GM12878 (cell line): ENCODE data around the gene SLC22A24. TPM values are rescaled to one million over a fixed set of nuclear protein-coding genes. Genes with fewer than 3 reads are reported as not detected.

Source experiments
- ATAC-seq: fragments of 200-7000 bp; cut with Tn5 transposase; 3 replicates; pipeline ENCODE4 v1.9.1; 2020; ENCODE audit warnings: mild to moderate bottlenecking, moderate library complexity
- BruUV-seq: library from RNA; stranded (reverse); fragments of 400-500 nt; replicated peaks from 2 replicates; lab custom pipeline; 2021; lab: Mats Ljungman, UMichigan
- CTCF ChIA-PET: fragments of 300-600 bp; sonication (Branson Sonifier 250); formaldehyde crosslinking; extraction: SDS; loops from one replicate; lab custom pipeline; 2021; ENCODE audit warnings: inconsistent platforms; lab: Yijun Ruan, JAX
- POLR2A ChIA-PET: fragments of 350-600 bp; formaldehyde crosslinking; extraction: SDS; loops from one replicate; lab custom pipeline; 2021; ENCODE audit warnings: inconsistent platforms; lab: Charles Lee
- RAD21 ChIA-PET: fragments of 300-600 bp; sonication (Branson Sonifier 250); formaldehyde crosslinking; loops from one replicate; lab custom pipeline; 2023; ENCODE audit warnings: antibody characterized with exemption; ENCODE audit not compliant: unreplicated experiment; lab: Charles Lee
- SMC1A ChIA-PET: fragments of 300-600 bp; sonication (Branson Sonifier 250); formaldehyde crosslinking; loops from one replicate; lab custom pipeline; 2023; ENCODE audit not compliant: unreplicated experiment, uncharacterized antibody; lab: Charles Lee
- DNase-seq: peaks from one replicate; pipeline ENCODE4 v3.0.0-alpha.2; 2011; ENCODE audit warnings: low read depth, low spot score
- FAIRE-seq: peaks from 3 replicates; lab custom pipeline; 2011; peaks lifted over from hg19 to GRCh38; lab: Jason Lieb, UNC
- H2AFZ ChIP-seq: 2 replicates; pipeline ENCODE4 v1.6.0; 2011; ENCODE audit warnings: low read depth, low read length, control low read depth; ENCODE audit not compliant: control insufficient read depth
- H3K27ac ChIP-seq: 2 replicates; pipeline ENCODE4 v1.5.1; 2011; ENCODE audit warnings: control low read depth; ENCODE audit not compliant: control insufficient read depth, insufficient read depth
- H3K27me3 ChIP-seq, 2 experiments: replicated peaks in 1 of 2; 2 replicates each; pipeline versions ENCODE4 v1.6.0 to v1.6.1; 2011; ENCODE audit warnings: low read length in 1 of 2; ENCODE audit not compliant: control insufficient read depth in 2 of 2, insufficient read depth in 2 of 2
- H3K36me3 ChIP-seq, 2 experiments: 2 replicates each; pipeline ENCODE4 v1.5.1; 2011; ENCODE audit warnings: low read length in 1 of 2; ENCODE audit not compliant: control insufficient read depth in 2 of 2, insufficient read depth in 2 of 2
- H3K4me1 ChIP-seq: 2 replicates; pipeline ENCODE4 v1.6.1; 2011; ENCODE audit warnings: mild to moderate bottlenecking, low read length, moderate library complexity, mixed read lengths; ENCODE audit not compliant: control insufficient read depth, insufficient read depth
- H3K4me2 ChIP-seq: 2 replicates; pipeline ENCODE4 v1.6.0; 2011; ENCODE audit warnings: control low read depth; ENCODE audit not compliant: control insufficient read depth, insufficient read depth
- H3K4me3 ChIP-seq: fragments of 200-600 bp; sonication (generic); 2 replicates; pipeline ENCODE4 v1.5.1; 2016
- H3K79me2 ChIP-seq: 2 replicates; pipeline ENCODE4 v1.6.0; 2011; ENCODE audit warnings: low read length; ENCODE audit not compliant: control insufficient read depth, insufficient read depth
- H3K9ac ChIP-seq: 2 replicates; pipeline ENCODE4 v1.8.0; 2011; ENCODE audit warnings: low read length, control low read depth, mixed read lengths; ENCODE audit not compliant: control insufficient read depth, insufficient read depth
- H3K9me3 ChIP-seq: replicated peaks from 3 replicates; pipeline ENCODE4 v1.5.1; 2011; ENCODE audit warnings: mild to moderate bottlenecking, low read length; ENCODE audit not compliant: control insufficient read depth, insufficient read depth
- H4K20me1 ChIP-seq: 2 replicates; pipeline ENCODE4 v1.6.0; 2011; ENCODE audit not compliant: control insufficient read depth, insufficient read depth
- CHD4 ChIP-seq: fragments of 200-600 bp; sonication (generic); IDR thresholded peaks from 2 replicates; pipeline ENCODE4 v1.6.1; 2016; ENCODE audit warnings: mild to moderate bottlenecking
- FOXM1 ChIP-seq: IDR thresholded peaks from 2 replicates; pipeline ENCODE4 v1.6.1; 2012; ENCODE audit warnings: low read depth, mild to moderate bottlenecking, inconsistent platforms, low read length, moderate library complexity
- LARP7 ChIP-seq: fragments of 450-650 bp; IDR thresholded peaks from 2 replicates; pipeline ENCODE4 v1.6.1; 2017; ENCODE audit warnings: mild to moderate bottlenecking
- PAX8 ChIP-seq: fragments of 450-650 bp; IDR thresholded peaks from 2 replicates; pipeline ENCODE4 v1.6.1; 2017; ENCODE audit warnings: mild to moderate bottlenecking, moderate library complexity
- RCOR1 ChIP-seq: conservative IDR thresholded peaks from 2 replicates; pipeline ENCODE4 v1.6.1; 2012; ENCODE audit warnings: low read depth, low read length, improper control_type of control experiment
- WRNIP1 ChIP-seq: IDR thresholded peaks from 2 replicates; pipeline ENCODE4 v1.6.1; 2011; ENCODE audit warnings: low read depth, low read length, improper control_type of control experiment, borderline replicate concordance
- ZNF217 ChIP-seq: fragments of 450-650 bp; IDR thresholded peaks from 2 replicates; pipeline ENCODE4 v1.6.1; 2017; ENCODE audit warnings: antibody characterized with exemption, mild to moderate bottlenecking
- ZNF687 ChIP-seq: fragments of 450-650 bp; IDR thresholded peaks from 2 replicates; pipeline ENCODE4 v1.6.1; 2017; ENCODE audit warnings: mild to moderate bottlenecking, moderate library complexity
- WGBS: methylation state at CpG from one replicate; pipeline ENCODE4 v1.1.6; 2016; ENCODE audit warnings: low lambda C conversion rate; ENCODE audit not compliant: insufficient replicate concordance, insufficient coverage; ENCODE audit errors: missing lambda C conversion rate; 5-methylcytosine and 5-hydroxymethylcytosine counted together
- in situ Hi-C: fragments of 300-500 bp; cut with MboI; formaldehyde crosslinking; loops from 9 replicates; pipeline ENCODE4 v1.14.3; 2018; ENCODE audit warnings: mixed read lengths
- intact Hi-C: fragments of 100-400 bp; cut with micrococcal nuclease; formaldehyde crosslinking; loops from one replicate; pipeline ENCODE4 v1.14.2; 2022; ENCODE audit not compliant: unreplicated experiment
- polyA plus RNA-seq, 11 experiments: library from polyadenylated mRNA; depleted of rRNA in 4 of 11; unstranded in 6 of 11; stranded (reverse) in 5 of 11; fragments of >200 nt; fragmentation: Nextera tagmentation in 4 of 11; fragmentation: Illumina TruSeq in 1 of 11; extraction: Ambion mirVana in 4 of 11; extraction: Trizol in 1 of 11; gene quantifications; 1 replicate in 1 of 11; 2 replicates in 10 of 11; pipeline versions ENCODE4 v1.2.1 to v1.2.3, GENCODE V29; 2011 to 2016; ENCODE audit warnings: inconsistent platforms in 2 of 11, missing spikeins in 2 of 11, low read depth in 1 of 11
- total RNA-seq, 4 experiments: library from RNA; depleted of rRNA in 3 of 4; stranded (reverse); fragments of >200 nt in 3 of 4; fragmentation: Illumina TruSeq in 1 of 4; extraction: Trizol in 1 of 4; gene quantifications; 2 replicates each; pipeline versions ENCODE4 v1.2.1 to v1.2.3, GENCODE V29; 2013 to 2021

Gene SLC22A24
- total and polyA plus RNA-seq, 10 of the 15 experiments (the other 5 are each of a cell fraction or from before 2014, with no cell fraction given) = not detected

DNA sequence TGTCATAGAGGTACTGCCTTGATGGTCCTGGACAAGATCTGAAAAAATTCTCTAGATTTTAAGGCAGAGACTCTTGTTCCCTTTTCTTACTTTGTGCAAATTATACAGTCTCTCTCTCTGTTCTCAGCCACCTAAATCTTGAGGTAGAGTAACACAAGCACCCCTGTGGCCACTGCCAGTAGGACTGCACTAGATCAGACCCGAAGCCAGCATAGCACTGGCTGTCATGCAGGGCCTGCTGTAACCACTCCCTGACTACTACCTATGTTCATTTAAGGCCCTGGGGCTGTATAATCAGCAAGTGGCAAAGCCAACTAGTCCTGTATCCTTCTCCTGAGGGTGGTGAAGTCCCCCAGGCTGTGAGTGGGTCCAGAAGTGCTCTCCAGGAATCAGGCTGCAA lies 11.8 kb upstream of the SLC22A24 start:
- Histone ChIP-seq H3K9me3 (no peaks in the 10 kb centered on the region), H3K4me1 (no peaks in the 10 kb centered on the region), H3K79me2 (no peaks in the 10 kb centered on the region)
- 0% methylated on average over 1 of the region's 1 CpG for WGBS
- TF ChIP-seq ZNF687 = no peak
- TF ChIP-seq CHD4 = no peak
- TF ChIP-seq WRNIP1 = no peak
- TF ChIP-seq RCOR1 = no peak
- TF ChIP-seq ZNF217 = no peak
- no peak for TF ChIP-seq PAX8
- no peak for TF ChIP-seq LARP7
- TF ChIP-seq FOXM1 = no peak
- TF ChIP-seq, all 136 proteins: peak for 0
- Histone ChIP-seq H4K20me1 (no peaks in the 10 kb centered on the region), H3K9ac (no peak overlapping the region), H3K4me2 (no peak overlapping the region), H3K36me3 (no peaks in the 10 kb centered on the region), H3K27ac (no peak overlapping the region), H3K27me3 (no peaks in the 10 kb centered on the region), H3K4me3 (no peak overlapping the region), H2AFZ (no peak overlapping the region)
- DNase-seq = no peak
- SMC1A ChIA-PET = no interaction called here
- no TSS peak for BruUV-seq
- intact Hi-C loops = no loop called here
- ATAC-seq = no peak
- CTCF ChIA-PET = no interaction called here
- POLR2A ChIA-PET = no interaction called here
- FAIRE-seq = no peak
- RAD21 ChIA-PET = no interaction called here
- in situ Hi-C loops = no loop called here
